NCI-H1417 treated with DMSO at 0.1 percent for 48 hours (cell line): Measurements from ENCODE around the gene BANP.
"Not testable (repeated sequence)": the region's sequence is repeated elsewhere in the genome, so short reads cannot be mapped to it uniquely, and the experiment has no call there.

Source experiments
- DNase-seq: peaks from one replicate; lab custom pipeline; 2025; lab: John Stamatoyannopoulos, UW

The BANP gene

DNA sequence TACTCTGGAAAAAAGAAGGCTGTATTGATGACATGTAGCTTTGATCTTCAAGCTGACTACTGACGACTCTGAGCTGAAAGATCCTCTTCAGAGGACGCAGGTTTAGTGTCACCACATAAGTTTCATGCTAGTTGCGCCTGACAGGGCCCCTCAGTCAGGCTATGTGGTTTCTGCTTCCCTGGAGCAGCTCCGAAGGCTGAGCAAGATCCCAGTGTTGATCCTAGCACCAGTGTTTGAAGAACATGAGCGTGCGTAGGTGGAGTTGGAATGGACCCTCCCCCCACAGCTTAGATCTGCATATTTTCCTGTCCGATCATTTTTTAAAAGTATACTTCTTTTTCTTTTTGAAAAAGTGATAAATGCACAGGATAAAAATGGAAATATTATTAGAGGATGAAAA is 17.3 kb downstream of the BANP start:
- no peak for DNase-seq

DNA sequence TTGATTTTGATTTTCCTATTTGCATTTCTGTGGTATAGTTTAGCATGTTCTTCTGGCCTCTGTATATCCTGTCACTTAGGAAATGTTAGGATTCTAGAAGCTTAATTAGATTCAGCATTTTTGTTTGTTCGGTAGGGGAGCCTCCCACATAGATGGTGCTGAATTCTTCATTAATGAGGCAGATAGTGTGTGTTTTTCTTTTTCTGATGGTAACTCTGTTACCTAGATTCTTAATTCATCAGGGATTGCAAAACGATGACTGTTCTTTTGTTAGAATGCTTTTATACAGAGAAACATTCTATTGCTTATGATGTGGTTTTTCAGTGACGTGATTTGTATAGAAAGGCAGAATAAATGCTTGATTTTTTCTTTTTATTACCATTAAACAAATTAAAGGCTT is 19.0 kb downstream of the BANP start:
- no peak for DNase-seq

DNA sequence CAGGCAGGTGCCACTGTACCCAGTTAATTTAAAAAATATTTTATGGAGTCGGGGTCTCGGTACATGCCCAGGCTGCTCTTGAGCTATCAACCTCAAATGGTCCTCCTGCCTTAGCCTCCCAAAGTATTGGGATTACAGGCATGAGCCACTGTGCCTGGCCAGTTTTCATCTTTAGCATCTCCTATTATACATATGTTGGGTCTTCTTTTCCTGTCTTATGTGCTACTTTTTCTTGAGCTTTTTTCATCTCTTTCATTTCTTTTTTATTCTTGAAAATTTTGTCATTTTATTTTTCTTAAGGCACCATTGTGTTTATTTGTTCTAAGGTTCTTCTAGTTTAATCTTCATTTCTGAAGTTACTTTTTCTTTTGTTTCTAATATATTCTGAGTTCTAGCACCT is 20.7 kb downstream of the BANP start:
- no peak for DNase-seq

DNA sequence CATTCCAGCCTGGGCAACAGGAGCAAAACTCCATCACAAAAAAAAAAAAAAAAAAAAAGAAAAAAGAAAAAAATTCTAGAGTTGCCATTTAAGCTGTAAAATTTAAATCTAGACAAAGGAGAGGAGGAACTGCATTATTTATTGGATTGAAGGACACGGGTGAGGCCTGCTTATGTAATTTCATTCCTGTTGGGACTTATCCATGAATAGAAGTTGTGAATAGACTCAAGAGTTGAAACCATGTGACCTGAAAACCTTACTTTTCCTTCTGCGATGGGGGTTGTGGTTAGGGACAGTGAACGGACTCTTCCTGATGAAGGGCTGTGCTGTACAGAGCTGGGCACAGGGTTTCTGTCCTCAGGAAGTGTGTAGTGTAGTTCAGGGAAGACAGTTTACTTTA is 22.5 kb downstream of the BANP start:
- no peak for DNase-seq

DNA sequence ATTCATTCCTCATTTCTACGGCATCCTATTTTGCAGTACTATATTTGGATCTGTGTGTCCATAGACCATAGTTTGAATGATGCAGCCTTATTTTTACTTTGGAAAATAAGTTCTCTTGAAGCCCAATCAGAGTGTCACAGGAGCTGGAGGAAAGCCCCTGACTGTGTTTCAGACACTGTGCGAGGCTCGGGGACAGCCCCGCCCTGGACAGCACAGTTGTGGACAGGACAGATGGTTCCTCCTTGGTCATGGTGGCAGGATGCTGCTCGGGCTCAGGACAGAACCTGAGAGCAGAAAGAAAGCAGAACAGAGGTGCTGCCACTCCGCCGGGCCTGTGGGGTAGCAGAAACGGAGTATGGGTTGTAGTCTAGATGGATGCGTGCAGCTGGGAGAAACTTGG is 22.9 kb downstream of the BANP start:
- no peak for DNase-seq

DNA sequence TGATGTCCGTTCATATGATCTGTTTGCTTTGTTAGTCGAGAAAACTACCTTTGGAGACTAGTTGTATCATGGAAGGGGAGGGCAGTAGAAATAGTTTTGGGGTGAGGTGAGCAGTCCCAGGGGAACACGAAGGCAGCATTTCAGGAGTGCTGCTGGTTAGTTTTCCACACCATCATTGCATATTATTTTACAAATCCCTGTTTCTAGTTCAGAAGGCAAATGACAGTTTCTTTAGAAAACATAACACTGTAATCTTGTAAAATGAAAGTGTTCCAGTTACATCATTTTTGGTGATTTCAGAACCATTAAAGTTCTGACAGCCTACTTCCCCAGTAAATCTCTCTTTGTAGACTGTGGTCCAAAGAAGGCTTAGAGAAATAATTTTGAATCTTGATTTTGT is 25.4 kb downstream of the BANP start:
- DNase-seq, result no peak

DNA sequence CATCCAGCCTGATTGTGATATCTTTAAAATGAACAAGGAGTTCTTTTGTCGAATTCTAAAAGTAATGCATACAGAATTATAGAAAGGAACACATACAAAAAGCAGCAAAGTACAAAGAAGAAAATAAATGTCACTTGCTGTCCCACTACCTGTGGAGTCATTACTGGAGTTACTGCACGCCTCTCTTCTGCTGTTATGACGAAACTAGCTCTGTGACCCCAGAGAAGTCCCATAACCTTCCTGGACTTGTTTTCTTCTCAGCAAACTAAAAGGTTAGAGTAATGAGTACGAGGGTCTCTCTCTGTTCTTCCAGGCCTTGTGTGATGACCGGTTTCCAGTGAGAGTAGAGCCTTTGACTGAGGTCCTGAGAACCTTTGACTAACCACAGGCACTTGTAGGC is 26.9 kb downstream of the BANP start:
- DNase-seq, result no peak

DNA sequence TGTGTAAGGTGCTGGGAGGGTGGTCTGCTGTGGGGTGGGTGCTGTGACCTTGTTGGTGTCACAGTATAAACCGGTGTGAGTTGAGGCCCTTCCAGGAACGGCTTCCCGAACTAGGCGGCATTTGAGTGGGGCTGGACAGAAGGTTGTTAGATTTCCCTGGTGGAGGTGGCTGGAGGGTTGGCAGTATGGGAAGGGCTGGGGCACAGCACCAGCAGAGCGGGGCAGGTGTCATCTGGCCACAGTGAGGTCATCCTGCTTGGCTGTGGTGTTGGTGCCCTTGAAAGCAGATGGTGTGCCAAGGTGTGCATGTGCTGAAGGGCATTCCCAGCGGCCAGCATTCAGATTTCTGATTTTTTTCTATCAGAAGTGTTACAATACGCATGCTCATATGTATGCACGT is 28.1 kb downstream of the BANP start:
- DNase-seq, result no peak

DNA sequence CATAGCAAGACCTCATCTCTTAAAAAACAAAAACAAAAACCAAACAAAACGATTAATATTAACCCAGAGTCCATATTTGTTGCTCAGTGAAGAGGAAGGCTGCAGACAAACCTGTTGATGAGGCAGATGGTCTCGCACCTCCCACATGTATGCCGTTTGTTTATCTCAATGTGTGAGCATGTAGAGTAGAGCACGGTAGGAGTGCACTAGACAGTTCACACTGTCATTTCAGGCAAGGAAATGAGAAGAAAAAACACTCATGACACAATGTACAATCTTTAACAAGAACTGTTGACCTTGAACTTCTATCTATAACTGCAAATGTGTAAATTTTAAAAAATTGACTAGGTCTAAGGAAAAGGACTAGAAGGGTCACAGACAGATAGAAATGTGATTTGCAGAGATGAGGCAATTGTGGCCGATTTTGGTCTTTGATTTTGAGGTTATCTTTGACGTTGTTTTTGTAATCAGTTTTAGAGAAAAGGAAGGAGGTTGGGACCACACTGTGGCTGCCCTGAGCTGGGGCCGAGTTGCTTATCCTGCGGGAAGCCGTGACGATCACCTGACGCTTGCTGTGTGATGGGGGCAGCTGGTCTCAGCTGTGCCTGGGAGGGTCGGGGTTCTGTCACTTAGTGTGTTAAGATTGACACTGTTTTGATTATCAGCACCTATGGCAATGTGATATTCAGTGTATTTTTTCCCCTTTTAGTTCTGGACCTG is 28.8 kb downstream of the BANP start:
- not testable (repeated sequence) for DNase-seq

DNA sequence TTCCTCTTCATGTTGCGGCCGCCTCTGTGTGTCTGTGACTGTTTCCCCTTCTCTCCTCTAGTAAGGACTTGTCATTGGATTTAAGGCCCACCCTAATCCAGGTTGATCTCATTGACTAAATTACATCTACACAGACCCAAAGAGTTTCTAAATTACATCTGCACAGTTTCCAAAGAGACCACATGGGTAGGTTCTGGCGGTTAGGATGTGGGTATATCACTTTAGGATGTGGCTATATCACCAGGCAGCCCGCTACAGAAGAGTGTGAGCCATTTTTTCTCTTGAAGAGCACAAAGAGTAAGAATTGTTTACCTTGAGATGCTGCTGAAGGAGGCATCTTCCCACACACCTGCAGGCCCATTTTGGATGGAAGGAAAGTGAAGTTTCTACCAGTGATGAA is 30.1 kb downstream of the BANP start:
- not testable (repeated sequence) for DNase-seq

DNA sequence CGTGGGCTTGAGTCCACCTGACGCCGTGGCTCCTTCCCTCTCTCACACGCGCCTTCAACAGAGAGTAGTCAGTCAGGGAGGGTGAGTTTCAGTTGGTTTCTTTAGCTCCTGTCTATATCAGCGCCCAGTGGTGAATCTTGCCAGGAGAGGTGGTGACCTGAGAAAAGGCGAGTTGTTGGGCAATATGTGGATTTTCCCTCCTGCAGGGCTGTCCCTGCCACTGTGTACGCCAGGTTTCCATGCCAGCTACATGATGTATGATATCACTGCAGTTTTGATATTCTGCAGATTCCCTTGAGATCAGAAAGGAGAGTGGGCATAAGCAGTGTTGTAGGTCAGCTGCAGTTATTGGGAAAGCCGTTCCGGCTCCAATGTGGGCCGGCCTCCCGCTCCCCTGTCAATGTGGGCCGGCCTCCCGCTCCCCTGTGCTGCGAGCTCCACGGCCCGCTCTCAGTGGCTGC is 31.4 kb downstream of the BANP start:
- DNase-seq, result no peak

DNA sequence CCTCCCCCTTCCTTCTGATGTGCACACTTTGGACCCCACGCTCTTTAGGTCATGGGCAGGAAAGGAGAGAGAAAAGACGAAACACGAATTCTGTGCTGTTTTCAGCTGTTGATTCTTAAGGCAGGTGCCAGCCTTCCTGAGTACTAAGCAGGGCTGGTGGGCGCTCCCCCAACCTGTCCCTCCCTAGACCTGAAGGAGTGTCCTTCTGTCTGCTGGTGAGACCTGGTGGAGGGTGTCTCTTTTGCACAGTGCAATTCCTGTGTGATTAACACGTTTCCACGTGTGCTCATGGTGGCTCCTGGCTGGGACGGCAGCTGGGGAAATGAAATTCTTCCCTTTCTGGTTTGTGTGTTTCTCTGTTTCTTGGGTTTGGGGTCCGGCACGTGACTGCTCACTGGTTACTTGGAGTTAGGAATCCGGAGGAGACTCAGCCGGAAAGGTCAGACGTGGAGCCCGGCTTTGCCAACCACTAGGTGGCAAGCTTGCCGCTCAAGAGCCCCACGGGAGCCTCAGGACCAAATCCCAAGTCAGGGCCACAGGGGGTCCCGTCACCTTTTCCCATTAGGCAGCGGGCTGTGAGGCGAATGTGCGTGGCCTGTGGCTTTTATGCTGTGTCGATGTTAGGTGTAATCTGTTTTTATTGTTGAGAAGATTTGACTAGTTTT is 32.0 kb downstream of the BANP start:
- DNase-seq, result not testable (repeated sequence)

DNA sequence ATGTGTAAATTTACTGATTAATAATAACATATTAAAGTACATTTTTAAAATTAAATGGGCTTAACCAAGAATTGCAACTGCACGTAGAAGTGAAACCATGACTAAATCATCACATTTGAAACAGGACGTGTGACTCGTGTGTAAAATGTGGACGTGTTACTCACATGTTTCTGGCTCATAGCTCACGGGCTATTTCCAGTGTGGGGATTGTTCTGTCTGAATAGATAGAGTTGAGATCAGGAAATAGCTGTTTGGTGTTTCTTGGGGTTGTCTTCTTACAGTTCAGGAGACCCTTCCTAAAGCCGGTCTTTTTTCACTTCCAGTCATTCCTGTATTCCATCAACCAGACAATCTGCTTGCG is 32.5 kb downstream of the BANP start:
- not testable (repeated sequence) for DNase-seq

DNA sequence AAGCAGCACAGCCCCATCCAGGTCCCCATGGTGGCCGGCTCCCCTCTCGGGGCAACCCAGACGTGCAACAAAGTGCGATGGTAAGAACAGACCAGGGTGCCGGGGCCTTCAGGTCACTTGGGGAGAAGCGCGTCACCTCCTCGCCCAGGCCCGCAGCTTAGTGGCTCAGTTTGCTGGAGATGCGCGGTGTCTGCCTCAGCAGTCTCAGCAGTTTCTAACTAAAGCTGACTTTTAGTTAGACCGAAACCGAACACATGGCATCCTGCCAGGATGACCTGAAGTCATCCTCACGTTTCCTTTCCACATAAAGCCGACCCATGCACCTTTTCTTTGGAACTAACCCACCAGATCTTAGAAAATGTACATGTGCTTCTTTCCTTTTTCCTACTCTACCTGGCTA is 32.9 kb downstream of the BANP start:
- not testable (repeated sequence) for DNase-seq

DNA sequence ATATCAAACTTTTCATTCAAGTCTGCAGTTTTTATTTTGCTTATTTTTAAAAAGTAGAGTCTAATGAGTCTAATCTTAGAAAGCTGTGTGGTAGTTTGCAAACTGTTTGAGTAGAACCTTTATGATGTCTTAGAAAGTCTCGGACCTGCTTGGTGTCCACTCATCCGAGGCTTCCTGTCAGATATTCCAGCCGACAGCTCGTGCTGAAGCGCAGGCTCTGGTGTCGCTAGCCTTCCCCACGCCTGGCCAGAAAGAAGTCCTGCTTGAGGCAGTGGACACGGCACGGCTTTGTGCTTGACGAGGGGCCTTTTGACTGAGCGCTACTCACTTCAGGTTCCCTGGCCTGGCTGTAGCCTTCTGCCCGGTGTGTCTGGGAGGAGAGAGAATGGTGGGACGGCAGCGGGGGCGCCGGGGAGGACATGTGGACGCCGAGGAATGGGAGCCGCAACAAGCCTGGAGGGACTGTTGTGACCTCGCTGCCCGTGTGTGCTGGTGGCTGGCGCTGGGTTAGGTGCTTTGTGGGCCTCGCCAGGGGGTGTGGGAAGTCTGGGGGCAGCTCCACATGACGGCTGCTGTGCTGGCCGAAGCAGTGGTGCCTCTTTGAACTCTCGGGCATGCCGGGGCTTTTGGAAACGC is 33.5 kb downstream of the BANP start:
- no peak for DNase-seq

DNA sequence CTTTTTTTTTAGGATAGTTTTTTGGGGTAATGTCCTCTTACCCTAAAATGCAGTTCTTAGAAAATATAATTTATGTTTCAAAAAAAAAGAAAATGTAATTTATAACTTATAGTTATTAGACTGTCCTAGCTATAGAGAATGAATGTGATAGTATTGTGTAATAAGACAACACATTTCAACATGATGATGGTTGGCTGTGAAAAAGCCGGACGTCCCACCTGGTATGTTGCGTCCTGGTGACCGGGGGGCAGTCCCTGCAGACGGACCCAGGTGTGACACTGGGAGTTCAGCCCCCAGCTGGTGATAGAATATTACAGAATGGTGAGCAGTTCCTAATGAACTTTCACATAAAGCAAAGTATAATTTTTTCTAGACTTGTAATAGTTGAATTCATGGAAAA is 34.3 kb downstream of the BANP start:
- DNase-seq, result not testable (repeated sequence)

DNA sequence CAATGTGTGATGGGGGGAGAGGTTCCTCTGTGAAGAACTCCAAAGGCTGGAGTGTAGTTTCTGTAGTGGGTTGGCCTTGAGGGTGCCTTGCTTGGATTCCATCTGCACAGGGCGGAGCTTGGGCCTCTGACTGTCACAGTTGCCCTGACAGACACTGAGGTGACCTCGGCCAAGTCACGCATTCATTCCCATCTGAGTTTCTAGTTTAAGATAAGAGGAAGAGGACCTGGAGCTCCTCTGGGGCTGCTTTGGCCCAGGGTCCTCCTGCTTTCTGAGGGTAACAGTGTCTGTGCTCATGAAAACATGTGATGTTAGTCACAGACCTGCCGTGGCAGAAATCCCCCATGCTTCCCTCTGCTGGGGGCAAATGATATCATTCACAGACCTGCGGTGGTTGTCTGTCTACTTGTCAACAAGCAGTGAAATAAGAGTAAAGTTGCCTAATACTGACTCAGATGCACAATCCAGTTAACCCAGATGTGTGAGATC is 35.2 kb downstream of the BANP start:
- not testable (repeated sequence) for DNase-seq

DNA sequence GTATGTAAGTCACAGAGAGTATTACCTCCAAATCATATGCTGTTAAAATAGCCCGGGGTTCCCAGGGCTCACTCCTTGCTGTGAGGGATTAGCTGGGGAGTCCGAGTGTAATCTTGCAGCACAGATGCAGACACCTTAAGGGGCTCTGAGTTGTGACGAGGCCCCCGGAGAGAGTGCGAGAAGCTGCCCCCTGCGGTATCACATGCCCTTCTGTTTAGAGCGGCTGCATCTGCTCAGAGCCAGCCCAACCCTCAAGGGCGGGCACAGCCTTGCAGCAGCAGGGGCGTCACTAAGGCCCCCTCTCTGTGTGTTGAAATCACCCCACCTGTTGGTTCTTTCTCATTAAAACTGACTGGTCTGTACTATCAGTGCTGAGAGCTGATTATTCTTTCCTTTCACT is 37.4 kb downstream of the BANP start:
- DNase-seq, result not testable (repeated sequence)

DNA sequence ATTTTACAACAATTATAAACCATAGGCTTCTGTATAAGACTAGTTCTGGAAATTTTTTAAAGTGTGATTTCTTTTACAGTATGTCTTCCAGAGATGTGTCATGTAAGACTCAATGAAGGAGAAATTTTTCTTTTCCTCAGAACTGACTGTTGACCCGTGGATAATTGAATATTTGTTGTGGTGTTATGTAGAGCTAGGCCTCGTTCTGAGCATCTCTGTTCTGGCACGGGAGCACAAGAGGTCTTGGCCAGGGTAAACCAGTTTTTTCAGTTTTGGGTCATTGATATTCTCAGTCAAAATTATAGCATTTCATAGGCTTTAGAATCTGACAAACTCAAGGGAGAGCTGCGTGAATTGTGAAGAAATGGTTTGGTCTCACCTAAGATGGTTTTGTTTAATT is 39.0 kb downstream of the BANP start:
- not testable (repeated sequence) for DNase-seq

DNA sequence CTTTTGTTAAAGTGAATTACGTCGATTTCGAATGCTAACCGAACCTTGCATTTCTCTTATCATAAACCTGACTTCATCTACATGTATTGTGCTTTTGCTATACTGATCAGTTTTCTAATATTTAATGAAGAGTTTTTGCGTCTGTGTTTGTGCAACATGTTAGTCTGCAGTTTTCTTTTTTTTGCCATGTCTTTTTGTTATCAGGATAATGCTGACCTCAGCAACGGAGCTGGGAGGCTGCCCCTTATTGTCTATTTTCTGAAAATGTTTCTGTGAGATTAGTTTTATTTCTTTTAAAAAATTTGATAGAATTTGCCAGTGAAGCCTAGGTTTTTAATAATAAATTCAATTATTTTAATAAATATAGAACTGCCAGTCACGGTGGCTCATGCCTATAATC is 40.9 kb downstream of the BANP start:
- not testable (repeated sequence) for DNase-seq

DNA sequence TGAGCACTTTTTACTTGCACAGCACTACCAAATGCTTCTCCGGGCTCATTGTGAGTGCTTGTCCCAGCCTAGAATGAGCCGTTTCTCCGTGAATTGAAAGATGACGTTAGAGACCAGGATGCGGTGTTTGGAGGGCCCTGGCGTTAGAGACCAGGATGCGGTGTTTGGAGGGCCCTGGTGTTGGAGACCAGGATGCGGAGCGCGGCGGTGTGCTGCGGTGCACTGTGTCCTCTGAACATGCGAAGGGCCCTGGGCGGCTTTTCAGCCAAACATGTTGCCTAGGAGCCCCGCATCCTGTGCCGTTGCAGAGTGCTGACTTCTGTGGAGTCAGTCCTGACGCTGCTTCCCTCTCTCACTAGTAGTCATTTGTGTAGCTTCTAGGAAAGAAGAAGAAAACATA is 42.7 kb downstream of the BANP start:
- no peak for DNase-seq

DNA sequence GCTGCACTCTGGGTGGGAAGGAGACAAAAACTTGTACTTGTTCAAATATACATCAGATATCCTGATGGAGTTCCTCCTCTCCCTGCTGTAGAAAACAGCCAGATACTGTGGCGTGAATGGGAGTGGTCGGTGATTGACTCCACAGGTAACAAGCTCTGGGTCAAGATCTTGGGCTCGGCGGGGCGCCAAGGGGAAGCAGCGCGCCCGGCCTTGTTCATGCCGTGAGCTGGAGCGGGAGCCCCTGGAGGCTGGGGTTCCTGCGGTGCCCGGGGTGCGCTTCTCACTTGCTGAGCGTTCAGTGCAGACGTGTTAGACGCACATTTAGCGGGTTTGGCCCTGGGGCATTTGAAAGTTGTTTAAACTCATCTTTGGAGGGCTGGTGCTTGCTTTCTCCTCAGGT is 44.4 kb downstream of the BANP start:
- no peak for DNase-seq
